ENCODE results near the gene RTL1.

RTL1 gene

DNA sequence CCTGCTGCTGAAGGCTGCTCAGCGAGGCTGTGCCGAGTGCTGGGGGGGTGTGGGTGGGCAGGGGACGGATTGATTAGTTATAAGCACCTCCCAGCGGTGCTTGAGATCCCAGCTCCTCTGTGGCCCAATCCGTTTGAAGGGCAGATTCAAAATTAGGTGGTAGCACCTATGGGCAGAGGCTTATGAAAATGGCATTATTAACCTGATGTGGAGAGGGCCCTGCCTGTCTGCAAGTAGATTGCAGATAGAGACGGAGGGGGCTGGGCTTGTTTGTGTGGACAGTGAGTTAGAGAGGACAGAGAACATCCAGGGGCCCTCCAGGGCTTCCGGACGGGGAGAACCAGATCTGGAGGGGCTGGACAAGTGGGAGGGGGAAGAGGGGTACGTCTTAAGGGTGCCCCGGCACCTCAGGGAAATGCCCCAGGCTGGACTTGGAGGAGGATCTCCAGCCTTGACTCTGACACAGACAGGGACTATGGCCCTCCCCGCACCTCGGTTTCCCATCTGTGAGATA lies at the start of gene RTL1:
Gene RTL1, minus strand, starts transcription at position 51 of the 514 bp plus-strand sequence. CDS start 18,934 bp downstream, outside the sequence.
- DNase-seq (ENCODE audit: low read depth), result no peak

DNA sequence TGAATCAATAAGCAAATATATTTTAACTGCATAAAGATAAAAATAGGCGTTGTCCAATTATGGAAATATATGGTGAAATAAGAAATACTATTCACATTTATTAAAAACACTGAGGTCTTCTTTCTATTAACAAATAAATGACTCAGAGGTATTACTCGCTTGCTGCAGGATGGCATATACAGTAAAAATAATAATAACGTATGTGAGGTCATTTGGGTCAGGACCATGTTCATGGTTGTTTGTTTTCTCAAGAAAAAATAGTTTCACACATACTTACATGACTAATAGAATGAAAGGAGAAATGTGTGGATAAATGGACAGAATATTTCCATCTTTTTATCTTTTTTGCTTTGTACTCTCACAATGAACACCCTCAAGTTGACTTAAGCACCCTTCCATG lies 46.5 kb upstream of the RTL1 start:
- no peak for DNase-seq (ENCODE audit: low read depth)

DNA sequence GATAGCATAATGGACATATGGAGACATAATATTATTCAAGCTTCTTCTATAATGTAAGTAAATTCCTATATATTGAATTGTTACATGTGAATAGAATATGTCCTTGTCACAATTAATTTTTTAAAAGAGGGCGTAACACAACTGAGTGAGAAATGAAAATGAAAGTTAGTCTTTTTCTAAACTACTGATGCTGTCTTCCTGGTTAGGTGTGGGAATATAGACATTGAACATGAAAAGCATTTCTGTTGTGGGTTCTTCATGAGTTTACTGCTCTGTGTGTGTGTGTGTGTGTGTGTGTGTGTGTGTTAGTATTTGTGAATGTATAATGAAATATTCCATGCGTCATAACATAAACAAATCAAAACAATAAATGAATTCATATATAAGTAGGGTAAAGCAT lies 40.5 kb upstream of the RTL1 start:
- no peak for DNase-seq (ENCODE audit: low read depth)

DNA sequence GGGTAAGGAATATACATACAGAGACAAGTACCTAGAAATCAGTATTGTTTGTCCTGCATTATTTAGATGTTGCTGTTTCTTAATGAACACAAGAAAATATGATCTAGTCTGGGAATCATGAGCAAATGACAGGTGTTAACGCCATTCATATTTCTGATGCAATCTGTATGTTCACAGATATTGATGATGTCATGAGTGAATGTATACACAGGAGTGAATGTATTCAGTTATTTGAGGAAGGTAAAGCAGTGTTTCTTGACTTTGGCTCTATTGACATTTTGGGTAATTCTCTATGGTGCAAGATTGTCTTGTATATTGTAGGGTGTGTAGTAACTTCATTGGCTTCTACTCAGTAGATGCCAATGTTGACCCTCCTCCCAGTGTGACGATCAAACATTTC lies 26.7 kb upstream of the RTL1 start:
- no peak for DNase-seq (ENCODE audit: low read depth)

GRCh38 chr14:100915560-100915959 lies 12.0 kb upstream of the RTL1 start:
- no peak for DNase-seq (ENCODE audit: low read depth)

DNA sequence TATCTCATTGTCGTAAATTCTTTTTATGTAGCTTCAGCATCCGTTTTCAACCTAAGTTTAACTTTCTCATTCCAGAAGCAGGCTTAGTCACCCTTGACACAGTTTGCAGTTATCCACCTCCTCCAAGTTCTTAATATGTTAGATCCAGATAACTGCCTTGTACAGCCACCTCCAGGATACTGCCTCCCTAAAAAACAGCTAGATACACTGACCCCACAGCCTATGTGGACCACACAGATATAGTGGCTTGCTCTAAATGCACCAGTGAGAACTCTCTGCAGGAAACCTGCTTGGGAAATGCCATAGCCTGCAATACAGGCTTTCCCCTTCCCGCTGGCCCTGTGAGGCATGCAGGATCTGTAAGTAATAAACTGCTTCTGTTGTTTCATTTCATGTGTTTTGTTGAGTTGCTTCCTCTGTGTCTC lies 11.1 kb upstream of the RTL1 start:
- no peak for DNase-seq (ENCODE audit: low read depth)

DNA sequence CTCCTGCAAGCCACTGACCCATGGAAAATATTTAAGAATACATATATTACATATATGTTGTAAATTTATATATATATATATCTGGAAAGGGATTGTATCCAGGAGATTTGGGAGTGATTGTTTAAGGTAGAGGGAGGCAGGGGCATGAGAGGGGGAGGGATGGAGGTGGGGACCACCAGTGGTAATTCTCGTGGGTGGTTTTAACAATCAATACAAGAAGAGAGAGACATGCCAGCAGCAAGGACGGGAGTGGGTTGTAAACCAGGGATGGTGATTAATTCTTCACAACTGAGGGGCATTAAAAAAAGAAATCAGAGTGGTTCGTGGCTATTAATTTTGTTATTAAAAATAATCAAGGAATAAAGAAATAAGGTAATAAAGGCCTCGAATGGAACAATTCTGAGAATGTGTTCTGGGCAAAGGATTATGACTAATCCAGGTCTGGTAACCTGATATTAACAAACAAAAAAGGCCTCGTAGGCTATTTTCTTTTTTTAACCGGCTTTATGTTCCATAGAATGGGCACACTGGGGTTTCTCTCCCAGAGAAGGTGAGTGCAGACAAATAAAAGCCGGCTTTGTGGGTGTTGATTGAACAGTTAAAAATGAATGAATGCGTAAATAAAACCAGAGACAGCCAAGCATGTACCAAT lies 8.3 kb upstream of the RTL1 start:
- DNase-seq (ENCODE audit: low read depth), result no peak

GRCh38 chr14:100910888-100911664 lies 7.6 kb upstream of the RTL1 start:
- DNase-seq (ENCODE audit: low read depth), result no peak

- DNase-seq (ENCODE audit: low read depth), result no peak
These were observed 5.9 kb upstream of the RTL1 start for GRCh38 chr14:100909439-100909838.

GRCh38 chr14:100907240-100907639 lies 3.7 kb upstream of the RTL1 start:
- no peak for DNase-seq (ENCODE audit: low read depth)

DNA sequence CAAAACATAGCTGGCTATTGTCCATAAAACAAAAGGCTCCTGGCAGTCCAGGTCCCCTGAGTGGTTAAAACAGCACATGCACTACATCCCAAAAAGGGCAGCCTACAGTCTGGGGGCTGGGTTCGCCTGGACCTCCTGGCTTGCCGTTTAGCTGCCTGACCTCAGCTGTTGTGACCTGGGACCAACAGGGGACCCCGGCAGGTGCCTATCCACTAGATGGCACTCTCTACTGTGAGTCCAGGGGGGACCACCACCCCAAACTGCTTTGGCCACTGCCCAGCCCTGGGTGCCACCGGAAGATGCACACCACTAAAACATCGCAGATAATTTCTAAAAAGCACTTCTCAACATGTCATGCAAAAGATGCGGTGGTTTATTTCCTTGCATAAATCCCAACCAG lies 2.9 kb upstream of the RTL1 start:
- DNase-seq (ENCODE audit: low read depth), result no peak

- DNase-seq (ENCODE audit: low read depth), result no peak
These were observed 1.6 kb upstream of the RTL1 start for GRCh38 chr14:100905166-100905565.

DNA sequence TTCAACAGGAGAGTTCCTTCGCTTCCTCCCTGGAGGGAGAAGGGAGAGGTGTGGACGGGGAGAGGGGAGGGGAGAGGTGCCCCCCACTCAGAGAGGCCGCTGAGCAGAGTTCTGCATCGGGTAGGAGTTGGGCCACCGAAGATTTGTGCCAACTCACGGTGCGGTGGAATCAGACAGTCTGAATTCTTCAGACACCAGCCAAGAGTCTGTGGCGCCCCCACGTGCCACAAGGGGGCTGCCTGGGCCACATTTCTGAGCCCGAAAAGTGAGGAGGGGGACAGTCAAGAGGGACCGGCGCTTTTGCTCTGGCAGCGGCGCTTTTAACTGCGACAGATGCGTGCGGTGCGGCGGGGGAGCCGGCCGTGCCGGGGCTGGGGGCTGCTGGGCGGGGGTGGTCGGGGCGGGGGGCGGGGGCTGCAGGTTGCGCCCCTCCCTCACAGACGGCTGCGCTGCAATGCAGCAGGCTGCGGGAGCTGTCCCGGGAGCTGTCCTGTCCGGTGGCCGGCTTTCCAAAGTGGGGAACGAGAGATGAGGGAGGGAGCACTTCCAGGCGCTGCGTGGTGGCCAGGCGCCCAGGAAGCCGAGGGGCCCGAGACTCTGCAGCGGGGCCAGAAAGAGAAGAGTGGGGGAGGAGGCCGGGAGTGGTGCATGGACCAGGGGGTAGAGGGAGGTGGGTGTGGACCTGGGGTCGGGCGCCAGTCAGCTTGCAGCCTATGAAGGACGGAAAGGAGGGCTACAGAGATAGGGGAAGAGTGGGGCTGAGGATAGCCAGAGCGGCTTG lies 975 bp upstream of the RTL1 start:
- DNase-seq (ENCODE audit: low read depth), result no peak

DNA sequence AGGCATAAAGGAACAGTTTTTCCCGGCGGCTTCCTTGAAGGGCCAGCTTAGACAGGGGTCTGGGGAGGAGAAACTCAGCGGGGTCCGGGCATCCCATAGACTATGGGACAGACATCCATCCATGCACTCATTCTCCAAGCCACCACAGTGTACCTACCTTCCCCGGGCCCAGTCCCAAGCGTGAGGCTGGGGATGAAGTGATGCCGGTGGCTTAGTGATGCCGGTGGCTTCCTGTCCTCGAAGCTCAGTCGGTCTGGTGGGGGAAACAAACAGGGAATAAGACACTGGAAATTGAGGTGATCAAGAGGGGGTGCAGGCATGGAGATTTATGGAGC lies 421 bp downstream of the RTL1 start:
- no peak for DNase-seq (ENCODE audit: low read depth)

- no peak for DNase-seq (ENCODE audit: low read depth)
These were observed 1.0 kb downstream of the RTL1 start for GRCh38 chr14:100902295-100903133.

- DNase-seq (ENCODE audit: low read depth), result no peak
These were observed 1.9 kb downstream of the RTL1 start for GRCh38 chr14:100901391-100902183.

GRCh38 chr14:100900837-100901390 lies 2.6 kb downstream of the RTL1 start:
- DNase-seq (ENCODE audit: low read depth), result no peak

- no peak for DNase-seq (ENCODE audit: low read depth)
These were observed 3.4 kb downstream of the RTL1 start for GRCh38 chr14:100899884-100900771.
